BLaER1 treated with 17β-estradiol and CSF1 and Interleukin-3, amounts not matched to agents 10 nM and 100 nM (cell line): Measurements from ENCODE around the gene CCSER2.
A peak's percentile ranks its signal among the peaks of the same experiment; 100 is the strongest.

Experiments used
- H3K27ac ChIP-seq, 11 experiments: shearing (Covaris generic); formaldehyde crosslinking; 2 replicates each; pipeline ENCODE4 v1.8.1; 2022
- H3K27me3 ChIP-seq, 11 experiments: shearing (Covaris generic); formaldehyde crosslinking; 2 replicates each; pipeline ENCODE4 v1.8.1; 2022
- H3K36me3 ChIP-seq, 11 experiments: shearing (Covaris generic); formaldehyde crosslinking; 2 replicates each; pipeline ENCODE4 v1.8.1; 2022
- H3K4me1 ChIP-seq, 10 experiments: shearing (Covaris generic); formaldehyde crosslinking; 2 replicates each; pipeline ENCODE4 v1.8.1; 2022
- H3K4me2 ChIP-seq, 11 experiments: shearing (Covaris generic); formaldehyde crosslinking; 2 replicates each; pipeline ENCODE4 v1.8.1; 2022
- H3K4me3 ChIP-seq, 10 experiments: shearing (Covaris generic); formaldehyde crosslinking; 2 replicates each; pipeline ENCODE4 v1.8.1; 2022
- H3K9ac ChIP-seq, 11 experiments: shearing (Covaris generic); formaldehyde crosslinking; 2 replicates each; pipeline ENCODE4 v1.8.1; 2022
- H3K9me3 ChIP-seq, 11 experiments: shearing (Covaris generic); formaldehyde crosslinking; replicated peaks in 1 of 11; 2 replicates each; pipeline ENCODE4 v1.8.1; 2022
- H4K20me1 ChIP-seq, 11 experiments: shearing (Covaris generic); formaldehyde crosslinking; 2 replicates each; pipeline ENCODE4 v1.8.1; 2022
- Cebpa-rat ChIP-seq, 11 experiments: shearing (Covaris generic); IDR thresholded peaks; 2 replicates each; pipeline ENCODE4 v1.8.1; 2022

The CCSER2 gene

DNA sequence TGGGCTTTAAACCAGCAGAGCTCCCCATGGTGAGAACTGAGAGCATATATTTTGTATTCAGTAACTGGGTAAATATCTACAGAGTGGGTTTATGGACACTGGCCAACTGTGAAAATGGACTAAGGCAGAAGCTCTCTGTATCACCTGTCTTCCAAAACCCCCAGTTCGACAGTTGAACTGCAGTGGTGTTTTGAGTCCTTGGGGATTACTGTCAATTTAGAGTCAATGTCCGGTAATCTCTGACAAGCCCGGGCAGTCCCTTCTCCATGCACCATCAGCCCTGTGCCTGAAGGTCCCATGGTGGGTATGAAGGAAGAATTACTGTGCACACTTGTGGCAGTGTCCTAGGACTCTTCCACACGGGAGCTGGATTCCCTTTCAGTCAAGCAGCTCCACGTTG lies 235.0 kb downstream of the CCSER2 start:
- Histone ChIP-seq H3K27me3 (no peaks in the 10 kb centered on the region), H3K4me3 (peak overlapping the region in 2 of 10 experiments; percentile 14 to 19; a peak in 1 of 20 replicates), H3K36me3 (no peaks in the 10 kb centered on the region), H3K9ac (peak overlapping the region in 3 of 11 experiments; percentile 7 to 33 (median 24); a peak in 1 of 22 replicates), H3K4me1 (peaks cover 12 to 25% (median 19%) of the 10 kb centered on the region in 10 experiments), H4K20me1 (no peaks in the 10 kb centered on the region), H3K27ac (peak overlapping the region in 7 of 11 experiments; percentile 29 to 61 (median 41); a peak in 12 of 22 replicates), H3K4me2 (peak overlapping the region; percentile 69 to 84 (median 79)), H3K9me3 (peaks cover 0 to 6% (median 0%) of the 10 kb centered on the region in 11 experiments; a peak in 3 of 22 replicates)
- TF ChIP-seq Cebpa-rat (IDR thresholded peaks at IDR 0.05), result no peak

DNA sequence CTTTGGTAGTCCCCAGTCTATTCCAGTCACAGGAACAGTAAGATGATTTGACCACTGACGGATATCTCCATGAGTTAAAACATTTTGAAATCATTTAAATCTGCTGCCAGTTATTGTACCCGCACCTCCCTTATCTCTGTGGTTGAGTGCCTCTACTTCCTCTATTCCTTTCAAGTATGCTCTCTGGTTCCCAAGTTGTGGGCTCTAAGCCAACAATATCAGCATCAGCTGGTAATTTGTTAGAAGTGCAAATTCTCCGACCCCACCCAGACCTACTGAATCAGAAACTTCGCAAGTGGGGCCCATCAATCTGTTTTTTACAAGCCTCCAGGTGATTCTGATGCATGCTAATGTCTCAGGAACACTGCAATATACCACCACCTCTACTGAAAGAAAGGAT lies 235.5 kb downstream of the CCSER2 start:
- Histone ChIP-seq H3K27ac (peak overlapping the region in 6 of 11 experiments; percentile 29 to 61 (median 40); a peak in 8 of 22 replicates), H4K20me1 (no peaks in the 10 kb centered on the region), H3K4me2 (peak overlapping the region; percentile 69 to 84 (median 79)), H3K9ac (peak overlapping the region in 2 of 11 experiments; percentile 7 to 24; a peak in 1 of 22 replicates), H3K9me3 (peaks cover 0 to 6% (median 0%) of the 10 kb centered on the region in 11 experiments; a peak in 3 of 22 replicates), H3K27me3 (no peaks in the 10 kb centered on the region), H3K4me1 (peaks cover 12 to 25% (median 19%) of the 10 kb centered on the region in 10 experiments), H3K4me3 (no peak overlapping the region), H3K36me3 (no peaks in the 10 kb centered on the region)
- TF ChIP-seq Cebpa-rat (IDR thresholded peaks at IDR 0.05), result no peak

- Histone ChIP-seq H4K20me1 (no peaks in the 10 kb centered on the region), H3K4me3 (no peak overlapping the region), H3K9me3 (peaks cover 0 to 11% (median 6%) of the 10 kb centered on the region in 11 experiments; a peak in 16 of 22 replicates), H3K27me3 (no peaks in the 10 kb centered on the region), H3K4me1 (peaks cover 12 to 25% (median 19%) of the 10 kb centered on the region in 10 experiments), H3K9ac (no peak overlapping the region), H3K27ac (no peak overlapping the region), H3K4me2 (no peak overlapping the region), H3K36me3 (no peaks in the 10 kb centered on the region)
- no peak for TF ChIP-seq Cebpa-rat (IDR thresholded peaks at IDR 0.05)
Observed at GRCh38 chr10:84565881-84566582, 237.6 kb downstream of the CCSER2 start.

DNA sequence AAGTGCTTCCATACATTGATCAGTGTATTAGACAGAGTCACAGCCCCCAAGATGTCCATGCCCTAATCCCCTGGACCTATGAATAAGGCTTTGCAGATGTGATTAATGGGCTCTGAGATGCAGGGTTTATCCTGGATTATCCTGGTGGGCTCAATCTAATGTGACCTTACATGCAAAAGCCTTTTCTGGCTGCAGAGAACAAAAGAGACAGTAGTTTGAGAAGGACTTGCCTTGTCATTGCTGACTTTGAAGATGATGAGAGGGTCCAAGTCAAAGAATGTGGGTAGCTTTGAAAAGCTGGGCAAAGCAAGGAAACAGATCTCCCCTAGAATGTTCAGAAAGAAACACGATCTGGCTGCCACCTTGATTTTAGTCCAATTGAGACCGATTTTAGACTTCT lies 238.7 kb downstream of the CCSER2 start:
- H3K27ac ChIP-seq, result no peak overlapping the region
- no peak overlapping the region for H3K4me3 ChIP-seq
- no peak overlapping the region for H3K9ac ChIP-seq
- peaks cover 0 to 18% (median 12%) of the 10 kb centered on the region in 11 experiments; a peak in 19 of 22 replicates for H3K9me3 ChIP-seq
- no peaks in the 10 kb centered on the region for H3K36me3 ChIP-seq
- no peaks in the 10 kb centered on the region for H3K27me3 ChIP-seq
- H3K4me2 ChIP-seq, result no peak overlapping the region
- no peaks in the 10 kb centered on the region for H4K20me1 ChIP-seq
- peaks cover 12 to 25% (median 19%) of the 10 kb centered on the region in 10 experiments for H3K4me1 ChIP-seq
- TF ChIP-seq Cebpa-rat (IDR thresholded peaks at IDR 0.05), result no peak
